IMR-90 (cell line): ENCODE data around the gene ZNF581. TPM values are rescaled to one million over a fixed set of nuclear protein-coding genes. Genes with fewer than 3 reads are reported as not detected.

Experiments
- ATAC-seq: fragments of 200-7000 bp; cut with Tn5 transposase; 2 replicates; pipeline ENCODE4 v1.9.1; 2020; ENCODE audit warnings: low read depth, mild to moderate bottlenecking, moderate library complexity
- BruUV-seq: library from RNA; stranded (reverse); fragments of 400-500 nt; replicated peaks from 2 replicates; lab custom pipeline; 2021; lab: Mats Ljungman, UMichigan
- CTCF ChIA-PET: fragments of 300-600 bp; formaldehyde crosslinking; extraction: SDS; loops from one replicate; lab custom pipeline; 2021; ENCODE audit warnings: antibody characterized with exemption; lab: Yijun Ruan, JAX
- POLR2A ChIA-PET: fragments of 300-600 bp; sonication (Branson Sonifier 250); formaldehyde crosslinking; loops from one replicate; lab custom pipeline; 2022; ENCODE audit warnings: antibody characterized with exemption; ENCODE audit not compliant: unreplicated experiment; lab: Charles Lee
- DNase-seq: peaks from one replicate; pipeline ENCODE4 v3.0.0; 2013
- H2AFZ ChIP-seq: replicated peaks from 2 replicates; pipeline ENCODE3; 2013; ENCODE audit warnings: low read length, mild to moderate bottlenecking; ENCODE audit not compliant: poor library complexity
- H2AK5ac ChIP-seq: 2 replicates; pipeline ENCODE4 v1.6.1; 2013; ENCODE audit warnings: low read depth, low read length, inconsistent platforms
- H2AK9ac ChIP-seq: replicated peaks from 2 replicates; pipeline ENCODE3; 2013; ENCODE audit warnings: mild to moderate bottlenecking, low read depth, low read length, moderate library complexity; ENCODE audit not compliant: poor library complexity
- H2BK120ac ChIP-seq: 2 replicates; pipeline ENCODE4 v1.6.1; 2013; ENCODE audit warnings: low read depth, low read length, inconsistent platforms
- H2BK15ac ChIP-seq: 3 replicates; pipeline ENCODE4 v1.6.1; 2013; ENCODE audit warnings: low read depth, low read length, inconsistent platforms
- H2BK20ac ChIP-seq: 2 replicates; pipeline ENCODE4 v1.6.1; 2013; ENCODE audit warnings: low read depth, mild to moderate bottlenecking, inconsistent platforms, low read length, moderate library complexity
- H2BK5ac ChIP-seq: 2 replicates; pipeline ENCODE4 v1.6.1; 2013; ENCODE audit warnings: mild to moderate bottlenecking, low read depth, low read length, inconsistent platforms; ENCODE audit not compliant: poor library complexity, severe bottlenecking
- H3K14ac ChIP-seq: replicated peaks from 2 replicates; pipeline ENCODE4 v1.6.1; 2013; ENCODE audit warnings: low read depth, low read length, inconsistent platforms
- H3K18ac ChIP-seq: 2 replicates; pipeline ENCODE4 v1.6.1; 2013; ENCODE audit warnings: low read depth, low read length, control low read depth
- H3K23ac ChIP-seq: 2 replicates; pipeline ENCODE4 v1.6.1; 2013; ENCODE audit warnings: low read depth, low read length, inconsistent platforms
- H3K27ac ChIP-seq: 2 replicates; pipeline ENCODE4 v1.5.1; 2013; ENCODE audit warnings: mild to moderate bottlenecking, control low read depth, low read length; ENCODE audit not compliant: insufficient read depth
- H3K27me3 ChIP-seq: 2 replicates; pipeline ENCODE4 v1.6.1; 2013; ENCODE audit warnings: low read length; ENCODE audit not compliant: control insufficient read depth, insufficient read depth
- H3K36me3 ChIP-seq: 2 replicates; pipeline ENCODE4 v1.6.1; 2013; ENCODE audit warnings: low read length, mixed read lengths; ENCODE audit not compliant: control insufficient read depth, insufficient read depth
- H3K4ac ChIP-seq: 2 replicates; pipeline ENCODE4 v1.6.1; 2013; ENCODE audit warnings: low read depth, low read length, inconsistent platforms
- H3K4me1 ChIP-seq: 2 replicates; pipeline ENCODE4 v1.6.1; 2013; ENCODE audit warnings: low read length, mixed read lengths; ENCODE audit not compliant: control insufficient read depth, insufficient read depth
- H3K4me2 ChIP-seq: 2 replicates; pipeline ENCODE4 v1.6.1; 2013; ENCODE audit warnings: low read depth, mild to moderate bottlenecking, control low read depth, low read length, moderate library complexity
- H3K4me3 ChIP-seq: 2 replicates; pipeline ENCODE4 v1.5.1; 2013; ENCODE audit warnings: low read depth, mild to moderate bottlenecking, control low read depth, low read length, moderate library complexity; ENCODE audit not compliant: insufficient read depth
- H3K56ac ChIP-seq: 2 replicates; pipeline ENCODE4 v1.6.1; 2013; ENCODE audit warnings: low read length, inconsistent platforms; ENCODE audit not compliant: insufficient read depth; ENCODE audit errors: extremely low read depth
- H3K79me1 ChIP-seq, 2 experiments: 2 replicates each; pipeline ENCODE4 v1.6.1; 2013; ENCODE audit warnings: low read length in 2 of 2, inconsistent platforms in 1 of 2, low read depth in 1 of 2
- H3K9ac ChIP-seq: 2 replicates; pipeline ENCODE4 v1.6.1; 2013; ENCODE audit warnings: low read depth, low read length, control low read depth
- H3K9me1 ChIP-seq: 2 replicates; pipeline ENCODE4 v1.6.1; 2013; ENCODE audit warnings: low read length, inconsistent platforms; ENCODE audit not compliant: insufficient read depth
- H3K9me3 ChIP-seq: 2 replicates; pipeline ENCODE4 v1.6.1; 2013; ENCODE audit warnings: low read length; ENCODE audit not compliant: control insufficient read depth, insufficient read depth
- H4K20me1 ChIP-seq: 2 replicates; pipeline ENCODE4 v1.6.1; 2013; ENCODE audit warnings: low read length, inconsistent platforms; ENCODE audit not compliant: insufficient read depth
- H4K5ac ChIP-seq: 2 replicates; pipeline ENCODE4 v1.6.1; 2013; ENCODE audit warnings: mild to moderate bottlenecking, low read depth, low read length, control low read depth
- H4K8ac ChIP-seq, 2 experiments: 2 replicates each; pipeline ENCODE4 v1.6.1; 2013; ENCODE audit warnings: low read depth in 2 of 2, low read length in 2 of 2, control low read depth in 1 of 2, inconsistent platforms in 1 of 2
- H4K91ac ChIP-seq: 2 replicates; pipeline ENCODE4 v1.6.1; 2013; ENCODE audit warnings: low read depth, low read length, inconsistent platforms; ENCODE audit not compliant: insufficient read depth
- BHLHE40 ChIP-seq: fragments of 150-350 bp; IDR thresholded peaks from 2 replicates; pipeline ENCODE4 v1.6.1; 2016; ENCODE audit warnings: mild to moderate bottlenecking, low read depth, low read length
- CEBPB ChIP-seq: IDR thresholded peaks from 2 replicates; pipeline ENCODE4 v1.6.1; 2012; ENCODE audit warnings: low read depth, low read length, improper control_type of control experiment
- CTCF ChIP-seq: conservative IDR thresholded peaks from 2 replicates; pipeline ENCODE4 v1.5.1; 2012; ENCODE audit warnings: mild to moderate bottlenecking, low read depth, low read length, improper control_type of control experiment
- FOS ChIP-seq: fragments of 150-350 bp; IDR thresholded peaks from 2 replicates; pipeline ENCODE4 v1.6.1; 2016; ENCODE audit warnings: low read depth, low read length
- MAFK ChIP-seq: IDR thresholded peaks from 2 replicates; pipeline ENCODE4 v1.6.1; 2012; ENCODE audit warnings: low read depth, low read length, improper control_type of control experiment
- MAZ ChIP-seq: IDR thresholded peaks from 2 replicates; pipeline ENCODE4 v1.6.1; 2012; ENCODE audit warnings: low read depth, mild to moderate bottlenecking, low read length, improper control_type of control experiment, moderate library complexity, borderline replicate concordance
- NFE2L2 ChIP-seq: fragments of 150-350 bp; IDR thresholded peaks from 2 replicates; pipeline ENCODE4 v1.6.1; 2016; ENCODE audit warnings: low read depth, mild to moderate bottlenecking, low read length
- POLR2A ChIP-seq: IDR thresholded peaks from 2 replicates; pipeline ENCODE4 v1.6.1; 2012; ENCODE audit warnings: mild to moderate bottlenecking, low read depth, low read length
- RAD21 ChIP-seq: IDR thresholded peaks from 2 replicates; pipeline ENCODE4 v1.6.1; 2012; ENCODE audit warnings: low read length, improper control_type of control experiment
- RCOR1 ChIP-seq: IDR thresholded peaks from 2 replicates; pipeline ENCODE4 v1.6.1; 2012; ENCODE audit warnings: mild to moderate bottlenecking, low read length, improper control_type of control experiment; ENCODE audit not compliant: insufficient replicate concordance
- RFX5 ChIP-seq: IDR thresholded peaks from 2 replicates; pipeline ENCODE4 v1.8.0; 2012; ENCODE audit warnings: low read depth, mild to moderate bottlenecking, low read length, moderate library complexity
- SMC3 ChIP-seq: fragments of 150-350 bp; IDR thresholded peaks from 2 replicates; pipeline ENCODE4 v1.6.1; 2016; ENCODE audit warnings: low read depth, mild to moderate bottlenecking, antibody characterized with exemption, low read length, moderate library complexity
- WGBS, 2 experiments: methylation state at CpG; one replicate each; pipeline versions ENCODE4 v1.1.5 to v1.1.7; 2013; ENCODE audit warnings: missing lambda C conversion rate in 2 of 2; ENCODE audit not compliant: insufficient read length in 1 of 2; ENCODE audit errors: extremely low coverage in 2 of 2; 5-methylcytosine and 5-hydroxymethylcytosine counted together
- dilution Hi-C: fragments of 300-500 bp; cut with HindIII; formaldehyde crosslinking; loops from one replicate; pipeline ENCODE4 v1.14.3; 2018; ENCODE audit warnings: low sequenced_read_pairs; ENCODE audit not compliant: unreplicated experiment
- in situ Hi-C: fragments of 300-500 bp; cut with MboI; formaldehyde crosslinking; loops from 3 replicates; pipeline ENCODE4 v1.14.3; 2019; ENCODE audit warnings: low sequenced_read_pairs, inconsistent platforms, mixed read lengths
- intact Hi-C: fragments of 100-400 bp; cut with micrococcal nuclease; formaldehyde crosslinking; loops from 2 replicates; pipeline ENCODE4 v1.10.0; 2022
- polyA plus RNA-seq, 3 experiments: library from polyadenylated mRNA; depleted of rRNA; stranded (reverse); fragments of >200 nt; gene quantifications; 2 replicates each; pipeline ENCODE4 v1.2.3, GENCODE V29; 2012; ENCODE audit warnings: low replicate concordance in 1 of 3
- total RNA-seq: library from RNA; depleted of rRNA; stranded (reverse); fragments of >200 nt; gene quantifications from 2 replicates; pipeline ENCODE4 v1.2.3, GENCODE V29; 2012
- TF ChIP-seq, protein P1 (sequence below): fragments of 150-350 bp; IDR thresholded peaks from 2 replicates; pipeline ENCODE4 v1.6.1; 2016; ENCODE audit warnings: low read depth, mild to moderate bottlenecking, low read length, moderate library complexity, borderline replicate concordance
- TF ChIP-seq, protein P2 (sequence below): fragments of 150-350 bp; IDR thresholded peaks from 2 replicates; pipeline ENCODE4 v1.6.1; 2017; ENCODE audit warnings: mild to moderate bottlenecking, antibody characterized with exemption, low read length, low read depth

Gene ZNF581
- total and polyA plus RNA-seq, 2 of the 4 experiments (the other 2 are of a cell fraction): 9.7 to 21.9 TPM

DNA sequence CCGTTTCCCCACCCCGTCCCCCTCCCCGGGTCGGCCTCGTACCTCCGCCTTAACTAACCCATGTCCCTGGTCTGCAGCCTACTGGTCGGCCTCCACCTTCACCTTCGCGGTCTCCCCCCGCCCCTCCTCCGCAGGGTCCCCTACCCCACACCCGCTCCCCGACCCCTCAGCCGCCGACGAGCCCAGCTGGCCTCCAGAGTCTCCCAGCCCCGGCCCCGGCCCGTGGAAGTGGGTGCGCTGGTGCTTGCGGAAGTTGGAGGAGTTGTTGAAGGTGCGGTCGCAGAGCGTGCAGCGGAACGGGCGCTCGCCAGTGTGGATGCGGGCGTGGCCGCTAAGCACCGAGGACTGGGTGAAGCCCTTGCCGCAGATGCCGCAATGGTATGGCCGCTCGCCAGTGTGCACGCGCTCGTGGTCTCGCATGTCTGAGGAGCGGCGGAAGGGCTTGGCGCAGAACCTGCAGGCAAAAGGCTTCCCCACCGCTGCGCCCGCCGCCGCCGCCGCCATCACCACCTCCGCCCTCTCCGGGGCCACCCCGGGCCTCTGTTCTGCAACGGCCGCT is 21.7 kb upstream of the ZNF581 start:
- no TSS peak for BruUV-seq
- Histone ChIP-seq H2BK120ac (no peak overlapping the region), H2BK15ac (no peak overlapping the region), H3K18ac (no peak overlapping the region), H3K36me3 (peaks cover 21% of the 10 kb centered on the region), H3K9me3 (no peaks in the 10 kb centered on the region), H3K27me3 (no peaks in the 10 kb centered on the region), H3K14ac (no peak overlapping the region), H2BK20ac (no peak overlapping the region), H4K8ac (no peak overlapping the region), H2AFZ (no peak overlapping the region), H3K4me1 (peaks cover 13% of the 10 kb centered on the region), H4K20me1 (peaks cover 11% of the 10 kb centered on the region; the same call in 1 of the 2 replicates), H3K4ac (no peak overlapping the region), H3K4me2 (no peak overlapping the region), H2BK5ac (no peak overlapping the region), H4K5ac (no peak overlapping the region), H3K79me1 (peaks cover 15 to 48% of the 10 kb centered on the region in 2 experiments), H4K91ac (no peak overlapping the region), H3K56ac (no peak overlapping the region), H3K27ac (no peak overlapping the region), H2AK9ac (no peak overlapping the region), H3K4me3 (no peak overlapping the region), H3K23ac (no peak overlapping the region), H3K9me1 (peaks cover 15% of the 10 kb centered on the region; the same call in 1 of the 2 replicates), H2AK5ac (no peak overlapping the region), H3K9ac (no peak overlapping the region)
- ChIA-PET CTCF (no interaction called here), POLR2A (no interaction called here)
- DNase-seq: no peak
- in situ Hi-C loops (no loop called here), intact Hi-C loops (no loop called here), dilution Hi-C loops (no loop called here)
- ATAC-seq: no peak
- TF ChIP-seq SMC3: no peak
- no peak for TF ChIP-seq CTCF
- TF ChIP-seq, protein P1, sequence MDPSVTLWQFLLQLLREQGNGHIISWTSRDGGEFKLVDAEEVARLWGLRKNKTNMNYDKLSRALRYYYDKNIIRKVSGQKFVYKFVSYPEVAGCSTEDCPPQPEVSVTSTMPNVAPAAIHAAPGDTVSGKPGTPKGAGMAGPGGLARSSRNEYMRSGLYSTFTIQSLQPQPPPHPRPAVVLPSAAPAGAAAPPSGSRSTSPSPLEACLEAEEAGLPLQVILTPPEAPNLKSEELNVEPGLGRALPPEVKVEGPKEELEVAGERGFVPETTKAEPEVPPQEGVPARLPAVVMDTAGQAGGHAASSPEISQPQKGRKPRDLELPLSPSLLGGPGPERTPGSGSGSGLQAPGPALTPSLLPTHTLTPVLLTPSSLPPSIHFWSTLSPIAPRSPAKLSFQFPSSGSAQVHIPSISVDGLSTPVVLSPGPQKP: no peak
- no peak for TF ChIP-seq MAFK
- no peak for TF ChIP-seq RFX5
- TF ChIP-seq BHLHE40: no peak
- TF ChIP-seq POLR2A: no peak
- TF ChIP-seq NFE2L2: no peak
- TF ChIP-seq, protein P2, sequence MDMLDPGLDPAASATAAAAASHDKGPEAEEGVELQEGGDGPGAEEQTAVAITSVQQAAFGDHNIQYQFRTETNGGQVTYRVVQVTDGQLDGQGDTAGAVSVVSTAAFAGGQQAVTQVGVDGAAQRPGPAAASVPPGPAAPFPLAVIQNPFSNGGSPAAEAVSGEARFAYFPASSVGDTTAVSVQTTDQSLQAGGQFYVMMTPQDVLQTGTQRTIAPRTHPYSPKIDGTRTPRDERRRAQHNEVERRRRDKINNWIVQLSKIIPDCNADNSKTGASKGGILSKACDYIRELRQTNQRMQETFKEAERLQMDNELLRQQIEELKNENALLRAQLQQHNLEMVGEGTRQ: no peak
- no peak for TF ChIP-seq CEBPB
- TF ChIP-seq FOS: no peak
- no peak for TF ChIP-seq RAD21
- TF ChIP-seq MAZ: no peak
- TF ChIP-seq RCOR1: no peak
- 96% methylated on average over 36 of the region's 55 CpGs; no CpG with 5 or more reads in 1 of the 2 experiments for WGBS, 2 experiments
